ENCODE measurements around the gene C2CD4C.

Gene C2CD4C

GRCh38 chr19:422213-422916 is 13.4 kb upstream of the C2CD4C start:
- DNase-seq (ENCODE audit: low read depth): no peak
- no peak for TF ChIP-seq CTCF (IDR thresholded peaks at IDR 0.05; ENCODE audit: low read length, missing control alignments)
- no peak overlapping the region for H3K4me3 ChIP-seq (replicated peaks; ENCODE audit: low read depth, low read length)

GRCh38 chr19:419721-420515 is 11.0 kb upstream of the C2CD4C start:
- H3K4me3 ChIP-seq (replicated peaks; ENCODE audit: low read depth, low read length): no peak overlapping the region
- DNase-seq (ENCODE audit: low read depth): no peak
- no peak for TF ChIP-seq CTCF (IDR thresholded peaks at IDR 0.05; ENCODE audit: low read length, missing control alignments)

GRCh38 chr19:418761-419671 is 10.1 kb upstream of the C2CD4C start:
- TF ChIP-seq CTCF (IDR thresholded peaks at IDR 0.05; ENCODE audit: low read length, missing control alignments): no peak
- no peak overlapping the region for H3K4me3 ChIP-seq (replicated peaks; ENCODE audit: low read depth, low read length)
- no peak for DNase-seq (ENCODE audit: low read depth)

DNA sequence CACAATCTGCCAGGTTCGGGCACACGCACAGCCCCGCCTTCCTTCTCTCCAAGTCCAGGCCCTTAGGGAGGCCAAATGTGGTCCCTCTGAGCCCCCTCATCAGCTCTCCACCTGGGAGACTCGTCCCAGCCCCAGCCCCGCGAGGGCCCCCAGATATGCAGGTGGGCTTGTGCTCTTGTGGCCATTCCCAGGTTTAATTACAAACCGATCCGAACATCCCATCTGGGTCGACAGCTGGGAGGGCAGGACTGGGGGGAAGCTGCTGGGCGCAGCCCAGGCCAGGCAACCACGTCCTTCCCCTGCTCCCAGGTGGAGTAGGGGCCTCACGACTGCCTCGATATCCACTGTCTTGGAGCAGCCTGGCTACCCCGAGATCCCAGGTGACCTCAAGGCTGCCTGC is 7.5 kb upstream of the C2CD4C start:
- no peak for TF ChIP-seq CTCF (IDR thresholded peaks at IDR 0.05; ENCODE audit: low read length, missing control alignments)
- no peak for DNase-seq (ENCODE audit: low read depth)
- no peak overlapping the region for H3K4me3 ChIP-seq (replicated peaks; ENCODE audit: low read depth, low read length)

GRCh38 chr19:415292-415691 is 6.3 kb upstream of the C2CD4C start:
- TF ChIP-seq CTCF (IDR thresholded peaks at IDR 0.05; ENCODE audit: low read length, missing control alignments): no peak
- no peak for DNase-seq (ENCODE audit: low read depth)
- H3K4me3 ChIP-seq (replicated peaks; ENCODE audit: low read depth, low read length): no peak overlapping the region

DNA sequence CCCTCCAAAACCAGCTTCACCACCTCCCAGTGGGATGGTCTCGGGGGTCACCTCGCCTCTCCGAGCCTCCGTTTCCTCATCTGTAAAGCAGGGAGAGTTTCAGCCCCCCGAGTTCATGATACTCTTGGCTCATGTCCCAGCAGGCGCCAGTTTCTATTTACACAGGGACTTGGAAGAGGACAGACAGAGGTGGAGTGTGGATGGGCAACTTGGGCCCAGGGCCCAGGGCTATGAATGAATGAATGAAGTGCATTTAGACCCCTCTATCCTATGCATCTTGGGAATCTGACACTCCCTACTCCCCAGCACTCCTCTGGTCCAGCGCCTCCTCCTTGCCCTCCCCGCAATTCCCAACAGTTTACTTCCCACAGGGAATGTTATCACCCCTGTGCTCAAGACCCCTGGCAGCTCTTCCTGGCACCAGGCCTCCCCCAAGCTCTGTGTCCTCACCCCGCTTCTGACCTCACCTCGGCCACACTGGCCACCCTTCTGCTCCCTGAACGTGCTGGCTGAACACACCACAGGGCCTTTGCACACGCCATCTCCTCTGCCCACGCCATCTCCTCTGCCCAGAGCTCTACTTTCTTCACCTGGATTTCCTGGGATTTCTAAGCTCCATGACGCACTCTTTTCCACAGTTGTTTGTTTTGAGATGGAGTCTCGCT is 4.9 kb upstream of the C2CD4C start:
- TF ChIP-seq CTCF (IDR thresholded peaks at IDR 0.05; ENCODE audit: low read length, missing control alignments): no peak
- H3K4me3 ChIP-seq (replicated peaks; ENCODE audit: low read depth, low read length): no peak overlapping the region
- DNase-seq (ENCODE audit: low read depth): no peak

All from fibroblast of pulmonary artery (primary cell).